ENCODE data around the gene GFAP.

GFAP gene

DNA sequence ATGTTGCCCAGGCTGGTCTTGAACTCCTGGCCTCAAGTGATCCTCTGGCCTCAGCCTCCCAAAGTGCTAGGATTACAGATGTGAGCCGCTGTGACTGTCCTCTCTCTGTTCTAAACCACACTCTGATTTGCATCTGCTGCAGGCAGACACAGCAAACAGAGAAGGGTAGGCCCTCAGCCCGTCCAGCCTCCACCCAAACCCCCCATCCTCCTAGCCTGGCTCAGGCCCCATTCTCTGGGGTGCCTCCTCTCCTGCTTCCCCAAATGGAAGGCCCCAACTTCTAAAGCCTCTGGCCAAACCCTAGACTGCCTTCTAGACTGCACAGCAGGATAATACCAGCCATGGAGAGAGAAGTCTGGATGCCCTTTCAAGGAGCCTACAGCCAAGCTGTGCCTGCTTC, 4.1 kb upstream of the GFAP start:
- TF ChIP-seq, protein P1, sequence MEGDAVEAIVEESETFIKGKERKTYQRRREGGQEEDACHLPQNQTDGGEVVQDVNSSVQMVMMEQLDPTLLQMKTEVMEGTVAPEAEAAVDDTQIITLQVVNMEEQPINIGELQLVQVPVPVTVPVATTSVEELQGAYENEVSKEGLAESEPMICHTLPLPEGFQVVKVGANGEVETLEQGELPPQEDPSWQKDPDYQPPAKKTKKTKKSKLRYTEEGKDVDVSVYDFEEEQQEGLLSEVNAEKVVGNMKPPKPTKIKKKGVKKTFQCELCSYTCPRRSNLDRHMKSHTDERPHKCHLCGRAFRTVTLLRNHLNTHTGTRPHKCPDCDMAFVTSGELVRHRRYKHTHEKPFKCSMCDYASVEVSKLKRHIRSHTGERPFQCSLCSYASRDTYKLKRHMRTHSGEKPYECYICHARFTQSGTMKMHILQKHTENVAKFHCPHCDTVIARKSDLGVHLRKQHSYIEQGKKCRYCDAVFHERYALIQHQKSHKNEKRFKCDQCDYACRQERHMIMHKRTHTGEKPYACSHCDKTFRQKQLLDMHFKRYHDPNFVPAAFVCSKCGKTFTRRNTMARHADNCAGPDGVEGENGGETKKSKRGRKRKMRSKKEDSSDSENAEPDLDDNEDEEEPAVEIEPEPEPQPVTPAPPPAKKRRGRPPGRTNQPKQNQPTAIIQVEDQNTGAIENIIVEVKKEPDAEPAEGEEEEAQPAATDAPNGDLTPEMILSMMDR (IDR thresholded peaks at IDR 0.05; ENCODE audit: borderline replicate concordance, insufficient read depth, low read depth, low read length): no peak
- no peak overlapping the region for H3K4me3 ChIP-seq (ENCODE audit: low read depth, low read length)

- no peak overlapping the region for H3K4me3 ChIP-seq (ENCODE audit: low read depth, low read length)
- TF ChIP-seq, protein P1 (IDR thresholded peaks at IDR 0.05; ENCODE audit: borderline replicate concordance, insufficient read depth, low read depth, low read length): no peak
Observed at GRCh38 chr17:44918006-44918405, 2.7 kb upstream of the GFAP start.

GRCh38 chr17:44917456-44917855, 2.2 kb upstream of the GFAP start:
- TF ChIP-seq, protein P1 (IDR thresholded peaks at IDR 0.05; ENCODE audit: borderline replicate concordance, insufficient read depth, low read depth, low read length): no peak
- H3K4me3 ChIP-seq (ENCODE audit: low read depth, low read length): no peak overlapping the region

DNA sequence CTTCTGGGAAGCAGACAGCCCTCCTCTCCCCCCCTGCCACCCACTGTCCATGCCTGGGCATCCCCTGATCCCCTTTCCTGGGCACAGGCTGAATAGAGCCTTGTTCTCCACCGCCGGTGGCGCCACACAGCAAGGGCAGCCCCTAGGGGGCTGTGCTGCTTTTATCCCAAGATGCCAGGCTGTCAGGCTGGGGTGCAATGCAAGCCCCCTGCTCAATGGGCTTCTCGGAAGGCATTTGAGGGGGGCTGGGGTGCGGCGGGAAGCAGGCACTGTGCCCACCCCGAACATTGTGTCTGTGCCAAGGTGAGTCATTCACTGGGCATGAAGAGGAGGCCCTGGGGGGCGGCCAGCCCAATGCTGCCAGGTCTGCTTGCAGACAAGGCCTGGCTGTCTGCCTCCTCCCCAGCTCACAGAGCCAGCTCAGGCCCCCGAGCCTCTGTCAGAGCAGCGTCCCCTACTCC, 1.5 kb upstream of the GFAP start:
- TF ChIP-seq, protein P1 (IDR thresholded peaks at IDR 0.05; ENCODE audit: borderline replicate concordance, insufficient read depth, low read depth, low read length): no peak
- no peak overlapping the region for H3K4me3 ChIP-seq (ENCODE audit: low read depth, low read length)

GRCh38 chr17:44915862-44916780, 821 bp upstream of the GFAP start:
- no peak overlapping the region for H3K4me3 ChIP-seq (ENCODE audit: low read depth, low read length)
- TF ChIP-seq, protein P1 (IDR thresholded peaks at IDR 0.05; ENCODE audit: borderline replicate concordance, insufficient read depth, low read depth, low read length): no peak

DNA sequence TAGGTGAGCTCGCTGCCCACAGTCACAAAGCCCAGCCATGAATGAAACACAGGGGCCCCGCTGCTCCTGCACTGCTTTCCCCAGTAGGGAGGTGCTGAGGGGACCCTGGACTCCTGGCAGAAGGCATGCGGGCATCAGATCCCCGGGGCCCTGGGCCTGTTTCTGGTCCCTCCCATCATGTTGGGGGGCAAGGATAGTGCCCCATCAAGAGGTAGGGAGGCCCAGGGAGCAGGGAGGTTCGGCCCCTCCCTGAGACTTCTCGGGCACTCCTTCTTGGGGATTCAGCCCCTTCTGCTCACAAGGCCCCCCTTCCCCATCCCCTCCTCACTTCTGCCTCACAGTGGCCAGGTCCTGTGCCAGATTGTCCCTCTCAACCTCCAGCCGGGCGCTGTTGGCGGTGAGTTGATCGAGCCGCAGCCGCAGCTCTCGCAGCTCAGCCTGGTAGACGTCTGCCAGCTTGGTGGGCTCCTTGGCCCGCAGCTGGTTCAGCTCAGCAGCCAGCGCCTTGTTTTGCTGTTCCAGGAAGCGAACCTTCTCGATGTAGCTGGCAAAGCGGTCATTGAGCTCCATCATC, 515 bp downstream of the GFAP start:
- TF ChIP-seq, protein P1 (IDR thresholded peaks at IDR 0.05; ENCODE audit: borderline replicate concordance, insufficient read depth, low read depth, low read length): no peak
- H3K4me3 ChIP-seq (ENCODE audit: low read depth, low read length): no peak overlapping the region

Data from GM12875 (cell line).